Measurements from ENCODE around the gene HAUS8. TPM values are rescaled to one million over a fixed set of nuclear protein-coding genes. Genes with fewer than 3 reads are reported as not detected.
A peak's percentile ranks its signal among the peaks of the same experiment; 100 is the strongest.

Gene HAUS8
- total and polyA plus RNA-seq, 2 of the 8 experiments (the other 6 are each of a cell fraction or from before 2014, with no cell fraction given): 18.4 to 23.2 TPM

GRCh38 chr19:17020823-17021222 lies 54.4 kb downstream of the HAUS8 start:
- H3K4me1 ChIP-seq (replicated peaks in 1 of 4; ENCODE audit: control insufficient read depth in 3 of 4, insufficient read depth in 4 of 4, low read length in 3 of 4): peaks cover 2 to 5% (median 3%) of the 10 kb centered on the region in 4 experiments; a peak in 5 of 7 replicates
- no peak overlapping the region for H3K14ac ChIP-seq (ENCODE audit: insufficient read length)
- TF ChIP-seq USF2 (IDR thresholded peaks at IDR 0.05; ENCODE audit: low read length) (peak; percentile 50; the same call in 1 of the 2 replicates), SP1 (IDR thresholded peaks at IDR 0.05; ENCODE audit: low read depth, low read length) (0 out of 2 replicates have a peak, but pooled peaks have one; percentile 44), POLR2AphosphoS5 (IDR thresholded peaks at IDR 0.05; ENCODE audit: low read depth, low read length) (no peak), CTBP2 (IDR thresholded peaks at IDR 0.05; ENCODE audit: borderline replicate concordance, insufficient read depth, insufficient read length, low read length) (no peak), TCF12 (IDR thresholded peaks at IDR 0.05; ENCODE audit: low read depth, low read length) (no peak), TAF7 (optimal IDR thresholded peaks at IDR 0.05; ENCODE audit: borderline replicate concordance, low read depth, low read length) (no peak)
- H3K4me3 ChIP-seq (ENCODE audit: extremely low read depth in 1 of 4, insufficient read depth in 2 of 4, low read depth in 3 of 4, low read length in 4 of 4): no peak overlapping the region
- peaks cover 0 to 3% of the 10 kb centered on the region in 2 experiments for H4K20me1 ChIP-seq (replicated peaks in 1 of 2; ENCODE audit: control insufficient read depth in 1 of 2, insufficient read depth in 2 of 2, low read length in 2 of 2)
- peaks cover 8 to 10% of the 10 kb centered on the region in 2 experiments for H3K9me3 ChIP-seq (ENCODE audit: insufficient read depth in 2 of 2, low read depth in 1 of 2, low read length in 1 of 2)
- H4K8ac ChIP-seq (ENCODE audit: extremely low read depth, insufficient read depth, low read length): no peak overlapping the region
- no peak overlapping the region for H3K4ac ChIP-seq (replicated peaks; ENCODE audit: insufficient read length, low read depth, low read length)
- ChIA-PET POLR2A (ENCODE audit: partially characterized antibody) (interaction anchor here (0.6 kb wide), 1 partner anchor 274 kb away, joined by 3 read pairs; no protein-coding TSS in a partner anchor), CTCF (ENCODE audit: partially characterized antibody) (interaction anchor here (0.6 to 1.1 kb wide), 2 partner anchors 31 to 65 kb away, joined by 3 read pairs; no protein-coding TSS in a partner anchor)
- H3K79me1 ChIP-seq (ENCODE audit: low read depth, low read length): no peaks in the 10 kb centered on the region
- WGBS, 2 experiments (ENCODE audit: extremely low coverage in 1 of 2, insufficient coverage in 1 of 2, insufficient read length in 1 of 2, insufficient replicate concordance in 2 of 2, low coverage in 1 of 2, low lambda C conversion rate in 2 of 2, missing lambda C conversion rate in 1 of 2): 93% methylated on average over 2 of the region's 2 CpGs; no CpG with 5 or more reads in 1 of the 2 experiments
- no peak overlapping the region for H2AFZ ChIP-seq (ENCODE audit: low read length)
- peaks cover 0 to 3% of the 10 kb centered on the region in 2 experiments; a peak in 2 of 4 replicates for H3K79me2 ChIP-seq (ENCODE audit: control insufficient read depth in 1 of 2, insufficient read depth in 2 of 2, low read length in 2 of 2)
- no peak overlapping the region for H2BK120ac ChIP-seq (replicated peaks; ENCODE audit: low read depth, low read length)
- no peak overlapping the region for H3K18ac ChIP-seq (ENCODE audit: extremely low read depth, low read length)
- no peaks in the 10 kb centered on the region for H3K36me3 ChIP-seq (ENCODE audit: control insufficient read depth in 2 of 4, insufficient read depth in 4 of 4, low read length in 3 of 4)
- no peak overlapping the region for H2AK5ac ChIP-seq (ENCODE audit: low read depth, low read length)
- no peak overlapping the region for H2BK5ac ChIP-seq (ENCODE audit: low read depth, low read length)
- H4K91ac ChIP-seq (replicated peaks; ENCODE audit: insufficient read length, low read length): no peak overlapping the region
- H3K9ac ChIP-seq (replicated peaks in 1 of 4; ENCODE audit: extremely low read depth in 1 of 4, low read depth in 3 of 4, low read length in 3 of 4): no peak overlapping the region
- H3K23me2 ChIP-seq (ENCODE audit: low read depth, low read length): peaks cover 3% of the 10 kb centered on the region; the same call in 1 of the 2 replicates
- no peak overlapping the region for H2BK12ac ChIP-seq (ENCODE audit: low read depth, low read length)
- no peak overlapping the region for H2BK20ac ChIP-seq (ENCODE audit: low read length)
- H2BK15ac ChIP-seq (ENCODE audit: low read length): no peak overlapping the region; the same call in 1 of the 2 replicates
- no peak overlapping the region for H3K23ac ChIP-seq (ENCODE audit: insufficient read length)
- DNase-seq (ENCODE audit: low read depth in 1 of 2, low spot score in 2 of 2) (no peak), FAIRE-seq (no peak)
- H3K56ac ChIP-seq (replicated peaks; ENCODE audit: insufficient read length, low read depth, low read length): no peak overlapping the region
- H3K27me3 ChIP-seq (replicated peaks in 1 of 4; ENCODE audit: control insufficient read depth in 3 of 4, extremely low read depth in 1 of 4, insufficient read depth in 3 of 4, low read length in 3 of 4): peaks cover 0 to 6% (median 2%) of the 10 kb centered on the region in 4 experiments; a peak in 3 of 7 replicates
- 0 out of 2 replicates have a peak overlapping the region, but pooled peaks have one; percentile 12 for H3K27ac ChIP-seq (ENCODE audit: low read depth, low read length)
- H4K5ac ChIP-seq (ENCODE audit: insufficient read length, low read depth, low read length): no peak overlapping the region
- H3K4me2 ChIP-seq (ENCODE audit: insufficient read depth in 1 of 2, low read depth in 2 of 2, low read length in 2 of 2): no peak overlapping the region

All from H1 (cell line).